H9 (cell line): ENCODE measurements around the gene SMIM21. TPM values are rescaled to one million over a fixed set of nuclear protein-coding genes. Genes with fewer than 3 reads are reported as not detected.

Source experiments
- DNase-seq: peaks from one replicate; pipeline ENCODE4 v3.0.0-alpha.2; 2017
- H2AFZ ChIP-seq: one replicate; pipeline ENCODE4 v1.6.1; 2013; ENCODE audit warnings: mild to moderate bottlenecking, low read length, control low read depth, moderate library complexity
- H2AK5ac ChIP-seq: 2 replicates; pipeline ENCODE4 v1.6.1; 2013; ENCODE audit warnings: low read length, control low read depth, mixed read lengths; ENCODE audit not compliant: insufficient read length
- H2BK120ac ChIP-seq: one replicate; pipeline ENCODE4 v1.6.1; 2013; ENCODE audit warnings: low read depth, mild to moderate bottlenecking, low read length, control low read depth, inconsistent platforms; ENCODE audit not compliant: poor library complexity, severe bottlenecking
- H2BK12ac ChIP-seq: 2 replicates; pipeline ENCODE4 v1.6.1; 2013; ENCODE audit warnings: low read length, control low read depth, mixed read lengths, low read depth; ENCODE audit not compliant: insufficient read length
- H2BK15ac ChIP-seq: 2 replicates; pipeline ENCODE4 v1.6.1; 2013; ENCODE audit warnings: low read depth, low read length, control low read depth
- H2BK20ac ChIP-seq: one replicate; pipeline ENCODE4 v1.6.1; 2013; ENCODE audit warnings: low read depth, mild to moderate bottlenecking, low read length, control low read depth, inconsistent platforms; ENCODE audit not compliant: poor library complexity, severe bottlenecking
- H2BK5ac ChIP-seq: 2 replicates; pipeline ENCODE4 v1.6.1; 2013; ENCODE audit warnings: low read length, control low read depth, mixed read lengths; ENCODE audit not compliant: insufficient read length
- H3K14ac ChIP-seq: 2 replicates; pipeline ENCODE4 v1.6.1; 2013; ENCODE audit warnings: low read length, control low read depth; ENCODE audit not compliant: insufficient read depth
- H3K18ac ChIP-seq: 2 replicates; pipeline ENCODE4 v1.6.1; 2013; ENCODE audit warnings: low read depth, mild to moderate bottlenecking, mixed read lengths, low read length, control low read depth; ENCODE audit not compliant: insufficient read length
- H3K23ac ChIP-seq: 2 replicates; pipeline ENCODE4 v1.6.1; 2013; ENCODE audit warnings: low read length, control low read depth, mixed read lengths, low read depth; ENCODE audit not compliant: insufficient read length
- H3K23me2 ChIP-seq: 2 replicates; pipeline ENCODE4 v1.6.1; 2013; ENCODE audit warnings: low read depth, mild to moderate bottlenecking, mixed read lengths, low read length, control low read depth; ENCODE audit not compliant: insufficient read length, poor library complexity, severe bottlenecking
- H3K27ac ChIP-seq: 2 replicates; pipeline ENCODE4 v1.5.1; 2013; ENCODE audit warnings: low read length, control low read depth, mixed read lengths, low read depth; ENCODE audit not compliant: insufficient read length
- H3K27me3 ChIP-seq: 2 replicates; pipeline ENCODE4 v1.6.1; 2013; ENCODE audit warnings: low read length, control low read depth, inconsistent platforms; ENCODE audit not compliant: insufficient read depth
- H3K4ac ChIP-seq: 2 replicates; pipeline ENCODE4 v1.6.1; 2013; ENCODE audit warnings: low read depth, mild to moderate bottlenecking, control low read depth, inconsistent platforms, low read length, moderate library complexity
- H3K4me1 ChIP-seq: 2 replicates; pipeline ENCODE4 v1.6.1; 2013; ENCODE audit warnings: low read length, control low read depth, inconsistent platforms; ENCODE audit not compliant: insufficient read depth
- H3K4me2 ChIP-seq: 2 replicates; pipeline ENCODE4 v1.6.1; 2013; ENCODE audit warnings: low read length, control low read depth, mixed read lengths; ENCODE audit not compliant: insufficient read length, insufficient read depth
- H3K56ac ChIP-seq: 2 replicates; pipeline ENCODE4 v1.6.1; 2013; ENCODE audit warnings: low read depth, mild to moderate bottlenecking, mixed read lengths, low read length, control low read depth; ENCODE audit not compliant: insufficient read length
- H3K79me1 ChIP-seq: 2 replicates; pipeline ENCODE4 v1.6.1; 2013; ENCODE audit warnings: low read depth, mild to moderate bottlenecking, moderate library complexity, low read length, control low read depth, inconsistent platforms; ENCODE audit not compliant: insufficient read depth, poor library complexity, severe bottlenecking
- H3K79me2 ChIP-seq: 2 replicates; pipeline ENCODE4 v1.6.1; 2013; ENCODE audit warnings: low read length, control low read depth, inconsistent platforms; ENCODE audit not compliant: insufficient read depth
- H3K9ac ChIP-seq: 2 replicates; pipeline ENCODE4 v1.6.1; 2013; ENCODE audit warnings: low read length, control low read depth, mixed read lengths; ENCODE audit not compliant: insufficient read length; ENCODE audit errors: extremely low read depth
- H3K9me3 ChIP-seq: one replicate; pipeline ENCODE4 v1.6.1; 2013; ENCODE audit warnings: low read depth, low read length, inconsistent platforms; ENCODE audit not compliant: control insufficient read depth
- H3T11ph ChIP-seq: one replicate; pipeline ENCODE4 v1.6.1; 2013; ENCODE audit warnings: mild to moderate bottlenecking, low read length, control low read depth, inconsistent platforms
- H4K20me1 ChIP-seq: one replicate; pipeline ENCODE4 v1.6.1; 2013; ENCODE audit not compliant: control insufficient read depth, insufficient read length, insufficient read depth
- H4K5ac ChIP-seq: 2 replicates; pipeline ENCODE4 v1.6.1; 2013; ENCODE audit warnings: low read depth, mild to moderate bottlenecking, mixed read lengths, low read length, control low read depth; ENCODE audit not compliant: insufficient read length
- H4K8ac ChIP-seq: replicated peaks from 2 replicates; pipeline ENCODE4 v1.6.1; 2013; ENCODE audit warnings: low read length, control low read depth, mixed read lengths, low read depth; ENCODE audit not compliant: insufficient read length
- H4K91ac ChIP-seq: 2 replicates; pipeline ENCODE4 v1.6.1; 2013; ENCODE audit warnings: low read depth, mild to moderate bottlenecking, moderate library complexity, mixed read lengths, low read length, control low read depth; ENCODE audit not compliant: insufficient read length
- H3K27ac Mint-ChIP-seq, 3 experiments: 2 replicates in 2 of 3; 3 replicates in 1 of 3; pipeline ENCODE4 v1.8.0; 2020 to 2021; ENCODE audit warnings: mixed read lengths in 3 of 3, mild to moderate bottlenecking in 1 of 3, moderate library complexity in 1 of 3
- H3K27me3 Mint-ChIP-seq: 2 replicates; pipeline ENCODE4 v1.8.0; 2021; ENCODE audit warnings: low read depth, mild to moderate bottlenecking, moderate library complexity, mixed read lengths
- H3K36me3 Mint-ChIP-seq, 3 experiments: 2 replicates in 2 of 3; 3 replicates in 1 of 3; pipeline ENCODE4 v1.8.0; 2020 to 2021; ENCODE audit warnings: low read depth in 3 of 3, mixed read lengths in 3 of 3; ENCODE audit not compliant: insufficient read depth in 1 of 3
- H3K4me1 Mint-ChIP-seq, 2 experiments: 2 replicates each; pipeline ENCODE4 v1.8.0; 2020; ENCODE audit warnings: mixed read lengths in 2 of 2
- H3K4me3 Mint-ChIP-seq, 2 experiments: 2 replicates in 1 of 2; 3 replicates in 1 of 2; pipeline ENCODE4 v1.8.0; 2020 to 2021; ENCODE audit warnings: mild to moderate bottlenecking in 2 of 2, mixed read lengths in 2 of 2, moderate library complexity in 1 of 2
- H3K9me3 Mint-ChIP-seq, 2 experiments: 2 replicates in 1 of 2; 3 replicates in 1 of 2; pipeline ENCODE4 v1.8.0; 2020; ENCODE audit warnings: mild to moderate bottlenecking in 2 of 2, mixed read lengths in 2 of 2, moderate library complexity in 1 of 2
- WGBS: extraction: QIAGEN DNeasy Blood & Tissue Kit; methylation state at CpG from one replicate; pipeline ENCODE4 v1.1.7; 2013; ENCODE audit warnings: missing lambda C conversion rate, low lambda C conversion rate, mixed read lengths; ENCODE audit not compliant: insufficient read length; ENCODE audit errors: extremely low coverage; 5-methylcytosine and 5-hydroxymethylcytosine counted together
- total RNA-seq: library from RNA; stranded (reverse); gene quantifications from 2 replicates; pipeline ENCODE4 v1.2.1, GENCODE V29; 2021
- TF ChIP-seq, protein P1 (sequence below): fragments of 200-600 bp; sonication (generic); conservative IDR thresholded peaks from 3 replicates; pipeline ENCODE4 v1.8.0; 2021; ENCODE audit warnings: antibody characterized with exemption, mild to moderate bottlenecking

The SMIM21 gene
- total RNA-seq, 1 experiment from 2014 or later: not detected

GRCh38 chr18:75429975-75430374, 2.5 kb upstream of the SMIM21 start:
- H2BK15ac ChIP-seq: no peak overlapping the region
- H3K4me1 Mint-ChIP-seq: peaks cover 13% of the 10 kb centered on the region in 2 experiments
- H3K79me2 ChIP-seq: no peaks in the 10 kb centered on the region
- no peak overlapping the region for H4K91ac ChIP-seq
- H3K56ac ChIP-seq: no peak overlapping the region
- no peak overlapping the region for H3K23ac ChIP-seq
- peaks cover 0 to 1% (median 0%) of the 10 kb centered on the region in 3 experiments; a peak in 1 of 7 replicates for H3K36me3 Mint-ChIP-seq
- H4K8ac ChIP-seq: no peak overlapping the region
- no peak overlapping the region for H2BK120ac ChIP-seq
- no peak overlapping the region for H3K27ac Mint-ChIP-seq
- H3K4me2 ChIP-seq: no peak overlapping the region
- no peaks in the 10 kb centered on the region for H3K9me3 Mint-ChIP-seq
- no peaks in the 10 kb centered on the region for H3K9me3 ChIP-seq
- no peak overlapping the region for H3K4me3 Mint-ChIP-seq
- no peak overlapping the region for H3K18ac ChIP-seq
- H4K20me1 ChIP-seq: no peaks in the 10 kb centered on the region
- H3K27ac ChIP-seq: no peak overlapping the region
- no peak overlapping the region for H3K14ac ChIP-seq
- peaks cover 2% of the 10 kb centered on the region; the same call in 1 of the 2 replicates for H3K4me1 ChIP-seq
- no peak overlapping the region for H3T11ph ChIP-seq
- no peaks in the 10 kb centered on the region for H3K79me1 ChIP-seq
- no peak overlapping the region for H2BK5ac ChIP-seq
- no peak for DNase-seq
- H3K4ac ChIP-seq: no peak overlapping the region
- no peak overlapping the region for H2BK12ac ChIP-seq
- H2BK20ac ChIP-seq: no peak overlapping the region
- H3K23me2 ChIP-seq: peaks cover 2% of the 10 kb centered on the region
- H3K27me3 Mint-ChIP-seq: peaks cover 4% of the 10 kb centered on the region; the same call in 1 of the 2 replicates
- no peaks in the 10 kb centered on the region for H3K27me3 ChIP-seq
- WGBS: no CpG with 5 or more reads among the region's 9 CpGs
- H2AK5ac ChIP-seq: no peak overlapping the region
- no peak overlapping the region for H3K9ac ChIP-seq
- no peak overlapping the region for H4K5ac ChIP-seq
- no peak overlapping the region for H2AFZ ChIP-seq
- TF ChIP-seq, protein P1, sequence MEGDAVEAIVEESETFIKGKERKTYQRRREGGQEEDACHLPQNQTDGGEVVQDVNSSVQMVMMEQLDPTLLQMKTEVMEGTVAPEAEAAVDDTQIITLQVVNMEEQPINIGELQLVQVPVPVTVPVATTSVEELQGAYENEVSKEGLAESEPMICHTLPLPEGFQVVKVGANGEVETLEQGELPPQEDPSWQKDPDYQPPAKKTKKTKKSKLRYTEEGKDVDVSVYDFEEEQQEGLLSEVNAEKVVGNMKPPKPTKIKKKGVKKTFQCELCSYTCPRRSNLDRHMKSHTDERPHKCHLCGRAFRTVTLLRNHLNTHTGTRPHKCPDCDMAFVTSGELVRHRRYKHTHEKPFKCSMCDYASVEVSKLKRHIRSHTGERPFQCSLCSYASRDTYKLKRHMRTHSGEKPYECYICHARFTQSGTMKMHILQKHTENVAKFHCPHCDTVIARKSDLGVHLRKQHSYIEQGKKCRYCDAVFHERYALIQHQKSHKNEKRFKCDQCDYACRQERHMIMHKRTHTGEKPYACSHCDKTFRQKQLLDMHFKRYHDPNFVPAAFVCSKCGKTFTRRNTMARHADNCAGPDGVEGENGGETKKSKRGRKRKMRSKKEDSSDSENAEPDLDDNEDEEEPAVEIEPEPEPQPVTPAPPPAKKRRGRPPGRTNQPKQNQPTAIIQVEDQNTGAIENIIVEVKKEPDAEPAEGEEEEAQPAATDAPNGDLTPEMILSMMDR: no peak
